ENCODE data around the gene GCGR. TPM values are rescaled to one million over a fixed set of nuclear protein-coding genes. Genes with fewer than 3 reads are reported as not detected.

Gene GCGR
- total and polyA plus RNA-seq, 2 of the 13 experiments (the other 11 are each of a cell fraction or from before 2014, with no cell fraction given), result 0.04 to 0.13 TPM

DNA sequence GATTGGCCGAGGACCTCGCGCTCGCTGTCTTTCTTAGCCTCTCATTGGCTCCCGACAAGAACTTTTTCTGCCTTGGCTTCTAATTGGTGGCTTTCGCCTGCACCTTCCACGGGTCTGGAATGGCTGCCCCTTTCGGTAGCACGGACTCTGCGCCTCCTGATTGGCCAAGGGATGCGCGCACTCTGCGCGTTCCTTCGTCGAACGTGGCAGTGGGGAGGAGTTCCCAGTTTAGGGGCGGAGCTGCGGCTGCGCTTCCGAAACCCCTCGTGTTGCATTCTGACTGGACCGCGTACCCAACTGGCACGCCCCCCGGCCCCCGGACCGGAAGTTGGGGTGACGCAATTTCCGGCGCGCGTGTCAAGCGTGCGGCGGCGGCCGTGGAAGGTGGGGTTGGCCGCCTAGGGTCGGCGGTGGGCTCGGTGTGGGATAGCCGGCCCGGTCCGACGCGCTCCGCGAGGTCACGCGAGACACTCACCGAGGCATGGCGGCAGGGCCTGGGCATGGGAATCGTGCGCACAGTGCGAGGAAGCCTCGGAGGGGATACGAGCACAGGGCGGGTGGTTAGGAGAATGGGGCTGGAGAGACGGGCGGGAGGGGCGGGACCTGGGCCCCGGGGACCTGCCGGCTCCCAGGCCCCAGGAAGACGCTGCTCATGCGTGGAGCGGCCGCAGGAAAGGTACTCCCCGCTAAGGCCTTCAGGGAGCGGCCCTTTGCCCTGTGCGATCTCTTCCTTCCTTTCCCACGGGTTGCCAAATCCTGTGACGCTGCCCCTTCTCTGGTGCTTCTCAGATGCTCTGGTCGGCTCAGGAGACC is 57.0 kb downstream of the GCGR start (continued):
- TF ChIP-seq, protein P1, sequence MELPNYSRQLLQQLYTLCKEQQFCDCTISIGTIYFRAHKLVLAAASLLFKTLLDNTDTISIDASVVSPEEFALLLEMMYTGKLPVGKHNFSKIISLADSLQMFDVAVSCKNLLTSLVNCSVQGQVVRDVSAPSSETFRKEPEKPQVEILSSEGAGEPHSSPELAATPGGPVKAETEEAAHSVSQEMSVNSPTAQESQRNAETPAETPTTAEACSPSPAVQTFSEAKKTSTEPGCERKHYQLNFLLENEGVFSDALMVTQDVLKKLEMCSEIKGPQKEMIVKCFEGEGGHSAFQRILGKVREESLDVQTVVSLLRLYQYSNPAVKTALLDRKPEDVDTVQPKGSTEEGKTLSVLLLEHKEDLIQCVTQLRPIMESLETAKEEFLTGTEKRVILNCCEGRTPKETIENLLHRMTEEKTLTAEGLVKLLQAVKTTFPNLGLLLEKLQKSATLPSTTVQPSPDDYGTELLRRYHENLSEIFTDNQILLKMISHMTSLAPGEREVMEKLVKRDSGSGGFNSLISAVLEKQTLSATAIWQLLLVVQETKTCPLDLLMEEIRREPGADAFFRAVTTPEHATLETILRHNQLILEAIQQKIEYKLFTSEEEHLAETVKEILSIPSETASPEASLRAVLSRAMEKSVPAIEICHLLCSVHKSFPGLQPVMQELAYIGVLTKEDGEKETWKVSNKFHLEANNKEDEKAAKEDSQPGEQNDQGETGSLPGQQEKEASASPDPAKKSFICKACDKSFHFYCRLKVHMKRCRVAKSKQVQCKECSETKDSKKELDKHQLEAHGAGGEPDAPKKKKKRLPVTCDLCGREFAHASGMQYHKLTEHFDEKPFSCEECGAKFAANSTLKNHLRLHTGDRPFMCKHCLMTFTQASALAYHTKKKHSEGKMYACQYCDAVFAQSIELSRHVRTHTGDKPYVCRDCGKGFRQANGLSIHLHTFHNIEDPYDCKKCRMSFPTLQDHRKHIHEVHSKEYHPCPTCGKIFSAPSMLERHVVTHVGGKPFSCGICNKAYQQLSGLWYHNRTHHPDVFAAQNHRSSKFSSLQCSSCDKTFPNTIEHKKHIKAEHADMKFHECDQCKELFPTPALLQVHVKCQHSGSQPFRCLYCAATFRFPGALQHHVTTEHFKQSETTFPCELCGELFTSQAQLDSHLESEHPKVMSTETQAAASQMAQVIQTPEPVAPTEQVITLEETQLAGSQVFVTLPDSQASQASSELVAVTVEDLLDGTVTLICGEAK (IDR thresholded peaks at IDR 0.05), result peak; percentile 96
- TF ChIP-seq, protein P1 (CRISPR knock-in tag; IDR thresholded peaks at IDR 0.05), result peak; percentile 67
- TF ChIP-seq NFIC (IDR thresholded peaks at IDR 0.05; ENCODE audit: low read length) (no peak), EP300 (IDR thresholded peaks at IDR 0.05; ENCODE audit: low read depth in 2 of 2, low read length in 2 of 2) (peak; percentile 24 to 50; a peak in 3 of 4 replicates), EP300 (CRISPR knock-in tag; IDR thresholded peaks at IDR 0.05; ENCODE audit: borderline replicate concordance) (peak; percentile 82), PHF20 (CRISPR knock-in tag; IDR thresholded peaks at IDR 0.05) (peak; percentile 78), ZNF788 (CRISPR knock-in tag; IDR thresholded peaks at IDR 0.05; ENCODE audit: borderline replicate concordance) (peak; percentile 85), ZNF331 (CRISPR knock-in tag; IDR thresholded peaks at IDR 0.05) (peak; percentile 76; the same call in 1 of the 2 replicates), ZNF619 (CRISPR knock-in tag; IDR thresholded peaks at IDR 0.05) (no peak), ZNF543 (CRISPR knock-in tag; IDR thresholded peaks at IDR 0.05) (peak; percentile 26; the same call in 1 of the 2 replicates), ZBTB8A (CRISPR knock-in tag; IDR thresholded peaks at IDR 0.05; ENCODE audit: borderline replicate concordance, low read depth) (no peak; the same call in 1 of the 2 replicates), ZEB1 (IDR thresholded peaks at IDR 0.05; ENCODE audit: insufficient replicate concordance, low read depth) (no peak), NR3C1 (CRISPR knock-in tag; IDR thresholded peaks at IDR 0.05) (0 out of 2 replicates have a peak, but pooled peaks have one; percentile 65), RFX1 (IDR thresholded peaks at IDR 0.05) (no peak), MEF2D (CRISPR knock-in tag; IDR thresholded peaks at IDR 0.05) (peak; percentile 68; the same call in 1 of the 2 replicates), ZFP41 (CRISPR knock-in tag; IDR thresholded peaks at IDR 0.05; ENCODE audit: borderline replicate concordance) (no peak; the same call in none of the 2 replicates)
- TF ChIP-seq, protein P2, sequence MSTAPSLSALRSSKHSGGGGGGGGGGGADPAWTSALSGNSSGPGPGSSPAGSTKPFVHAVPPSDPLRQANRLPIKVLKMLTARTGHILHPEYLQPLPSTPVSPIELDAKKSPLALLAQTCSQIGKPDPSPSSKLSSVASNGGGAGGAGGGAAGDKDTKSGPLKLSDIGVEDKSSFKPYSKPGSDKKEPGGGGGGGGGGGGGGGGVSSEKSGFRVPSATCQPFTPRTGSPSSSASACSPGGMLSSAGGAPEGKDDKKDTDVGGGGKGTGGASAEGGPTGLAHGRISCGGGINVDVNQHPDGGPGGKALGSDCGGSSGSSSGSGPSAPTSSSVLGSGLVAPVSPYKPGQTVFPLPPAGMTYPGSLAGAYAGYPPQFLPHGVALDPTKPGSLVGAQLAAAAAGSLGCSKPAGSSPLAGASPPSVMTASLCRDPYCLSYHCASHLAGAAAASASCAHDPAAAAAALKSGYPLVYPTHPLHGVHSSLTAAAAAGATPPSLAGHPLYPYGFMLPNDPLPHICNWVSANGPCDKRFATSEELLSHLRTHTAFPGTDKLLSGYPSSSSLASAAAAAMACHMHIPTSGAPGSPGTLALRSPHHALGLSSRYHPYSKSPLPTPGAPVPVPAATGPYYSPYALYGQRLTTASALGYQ (CRISPR knock-in tag; IDR thresholded peaks at IDR 0.05), result peak; percentile 80; the same call in 1 of the 2 replicates
- TF ChIP-seq, protein P3, sequence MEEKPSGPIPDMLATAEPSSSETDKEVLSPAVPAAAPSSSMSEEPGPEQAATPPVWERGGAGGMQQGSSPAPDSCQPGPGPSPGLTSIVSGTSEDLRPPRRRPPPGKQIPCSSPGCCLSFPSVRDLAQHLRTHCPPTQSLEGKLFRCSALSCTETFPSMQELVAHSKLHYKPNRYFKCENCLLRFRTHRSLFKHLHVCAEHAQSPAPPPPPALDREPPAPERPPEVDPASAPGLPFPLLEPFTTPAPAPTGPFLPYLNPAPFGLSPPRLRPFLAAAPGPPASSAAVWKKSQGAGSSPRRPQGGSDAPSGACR (CRISPR knock-in tag; IDR thresholded peaks at IDR 0.05), result no peak; the same call in 1 of the 2 replicates

Measured in HepG2 (cell line).